Measurements from ENCODE around the gene RSAD2. TPM values are rescaled to one million over a fixed set of nuclear protein-coding genes. Genes with fewer than 3 reads are reported as not detected.

Gene RSAD2
- total and polyA plus RNA-seq, 2 donors from 2014 or later, result 4.3 to 4.5 TPM

GRCh38 chr2:6887751-6888192 is 10.2 kb downstream of the RSAD2 start:
- no peaks in the 10 kb centered on the region for H3K36me3 ChIP-seq (ENCODE audit: control insufficient read depth in 2 of 3, insufficient read depth in 3 of 3, low read length in 3 of 3)
- DNase-seq, result no peak
- H3K9me3 ChIP-seq (ENCODE audit: control insufficient read depth in 2 of 3, insufficient read depth in 1 of 3, low read length in 3 of 3), result no peaks in the 10 kb centered on the region
- intact Hi-C loops (cut with DNase I), result no loop called here
- no peak overlapping the region for H3K27ac ChIP-seq (ENCODE audit: low read depth in 2 of 2, low read length in 2 of 2)
- no peak overlapping the region for H3K9ac ChIP-seq (ENCODE audit: low read length in 3 of 3)
- TF ChIP-seq CTCF (IDR thresholded peaks at IDR 0.05; ENCODE audit: borderline replicate concordance, extremely low read depth, insufficient read depth), result no peak
- FAIRE-seq, result no peak
- no peaks in the 10 kb centered on the region for H3K4me1 ChIP-seq (ENCODE audit: control insufficient read depth in 2 of 3, insufficient read depth in 2 of 3, low read depth in 1 of 3, low read length in 3 of 3)
- H3K4me3 ChIP-seq (ENCODE audit: low read length in 3 of 3), result no peak overlapping the region
- H3K27me3 ChIP-seq (ENCODE audit: control insufficient read depth, insufficient read depth, low read length), result no peaks in the 10 kb centered on the region

DNA sequence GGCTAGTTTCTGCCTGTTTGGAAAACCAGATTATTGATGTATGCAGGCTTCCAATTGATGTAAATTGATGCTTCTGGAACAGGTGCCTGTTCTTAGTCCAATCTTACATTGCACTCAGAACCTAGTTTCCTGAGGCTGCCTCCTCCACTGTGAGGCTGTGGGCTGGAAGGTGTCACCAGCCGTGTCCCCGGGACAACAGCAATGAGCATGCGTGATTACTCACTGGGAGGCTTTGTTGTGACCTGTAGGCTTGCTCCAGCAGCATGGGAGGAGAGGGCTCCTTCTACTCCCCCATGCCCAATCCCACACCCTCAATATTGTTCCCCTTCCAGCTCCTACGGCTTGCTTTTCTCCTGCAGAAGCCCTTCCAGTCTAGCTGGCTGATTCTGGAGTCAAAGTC is 11.1 kb downstream of the RSAD2 start:
- DNase-seq, result no peak
- no peak for TF ChIP-seq CTCF (IDR thresholded peaks at IDR 0.05; ENCODE audit: borderline replicate concordance, extremely low read depth, insufficient read depth)

DNA sequence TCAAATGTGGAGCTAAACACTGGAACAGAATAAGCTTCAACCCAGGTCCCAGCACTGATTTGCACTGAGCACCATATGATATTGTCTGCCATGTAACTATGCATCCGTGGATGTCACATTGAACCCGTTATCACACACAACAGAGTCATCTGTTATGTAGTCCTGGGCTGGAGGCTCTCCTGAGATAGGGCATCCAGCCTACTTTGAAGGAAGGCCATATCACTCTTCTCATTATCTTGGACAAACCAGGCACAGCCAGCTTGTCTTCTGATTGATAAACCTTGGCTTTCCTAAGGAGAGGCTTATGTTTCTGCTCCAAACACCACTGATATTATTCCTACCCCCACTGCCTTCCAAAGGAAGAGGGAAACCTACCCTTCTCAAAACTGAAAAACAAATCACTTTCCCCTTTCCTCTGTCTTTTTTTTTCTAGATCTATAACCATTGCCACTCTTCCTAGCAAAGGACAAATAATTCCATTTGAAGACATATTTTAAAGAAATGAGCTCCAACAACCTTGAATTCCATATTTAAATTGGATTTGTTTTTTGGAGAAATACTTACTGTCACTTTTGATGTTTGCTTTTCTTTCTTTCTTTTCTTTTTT is 16.4 kb downstream of the RSAD2 start:
- Histone ChIP-seq H3K9ac (ENCODE audit: low read length in 3 of 3) (no peak overlapping the region), H3K36me3 (ENCODE audit: control insufficient read depth in 2 of 3, insufficient read depth in 3 of 3, low read length in 3 of 3) (no peaks in the 10 kb centered on the region), H3K27ac (ENCODE audit: low read depth in 2 of 2, low read length in 2 of 2) (no peak overlapping the region), H3K9me3 (ENCODE audit: control insufficient read depth in 2 of 3, insufficient read depth in 1 of 3, low read length in 3 of 3) (no peaks in the 10 kb centered on the region), H3K4me3 (ENCODE audit: low read length in 3 of 3) (no peak overlapping the region), H3K27me3 (ENCODE audit: control insufficient read depth, insufficient read depth, low read length) (no peaks in the 10 kb centered on the region), H3K4me1 (ENCODE audit: control insufficient read depth in 2 of 3, insufficient read depth in 2 of 3, low read depth in 1 of 3, low read length in 3 of 3) (no peaks in the 10 kb centered on the region)
- DNase-seq, result no peak
- FAIRE-seq, result no peak
- no peak for TF ChIP-seq CTCF (IDR thresholded peaks at IDR 0.05; ENCODE audit: borderline replicate concordance, extremely low read depth, insufficient read depth)
- intact Hi-C loops (cut with DNase I), result no loop called here

More for the DNA sequence above, 11.1 kb downstream of the RSAD2 start:
- H3K27ac ChIP-seq (ENCODE audit: low read depth in 2 of 2, low read length in 2 of 2), result no peak overlapping the region
- intact Hi-C loops (cut with DNase I), result no loop called here
- no peaks in the 10 kb centered on the region for H3K9me3 ChIP-seq (ENCODE audit: control insufficient read depth in 2 of 3, insufficient read depth in 1 of 3, low read length in 3 of 3)
- H3K36me3 ChIP-seq (ENCODE audit: control insufficient read depth in 2 of 3, insufficient read depth in 3 of 3, low read length in 3 of 3), result no peaks in the 10 kb centered on the region
- FAIRE-seq, result no peak
- no peak overlapping the region for H3K4me3 ChIP-seq (ENCODE audit: low read length in 3 of 3)
- H3K4me1 ChIP-seq (ENCODE audit: control insufficient read depth in 2 of 3, insufficient read depth in 2 of 3, low read depth in 1 of 3, low read length in 3 of 3), result no peaks in the 10 kb centered on the region
- no peak overlapping the region for H3K9ac ChIP-seq (ENCODE audit: low read length in 3 of 3)
- H3K27me3 ChIP-seq (ENCODE audit: control insufficient read depth, insufficient read depth, low read length), result no peaks in the 10 kb centered on the region

Measured in kidney (tissue), 14 donors.